Left renal cortex interstitium (tissue), 4 donors: Measurements from ENCODE around the gene NEBL. TPM values are rescaled to one million over a fixed set of nuclear protein-coding genes. Genes with fewer than 3 reads are reported as not detected.

Source experiments
- DNase-seq, 4 donors: peaks; one replicate each; pipeline ENCODE4 v3.0.0-alpha.2; 2013; ENCODE audit warnings: low read depth in 4 of 4, low spot score in 2 of 4, missing footprints in 1 of 4
- polyA plus RNA-seq, 4 donors: library from polyadenylated mRNA; unstranded; fragments of 120-200 nt; gene quantifications; one replicate each; pipeline ENCODE4 v1.2.1, GENCODE V29; 2013; ENCODE audit not compliant: insufficient read length in 4 of 4

Gene NEBL
- polyA plus RNA-seq, 4 donors: 75.5 to 87.0 (median 84.6) TPM

DNA sequence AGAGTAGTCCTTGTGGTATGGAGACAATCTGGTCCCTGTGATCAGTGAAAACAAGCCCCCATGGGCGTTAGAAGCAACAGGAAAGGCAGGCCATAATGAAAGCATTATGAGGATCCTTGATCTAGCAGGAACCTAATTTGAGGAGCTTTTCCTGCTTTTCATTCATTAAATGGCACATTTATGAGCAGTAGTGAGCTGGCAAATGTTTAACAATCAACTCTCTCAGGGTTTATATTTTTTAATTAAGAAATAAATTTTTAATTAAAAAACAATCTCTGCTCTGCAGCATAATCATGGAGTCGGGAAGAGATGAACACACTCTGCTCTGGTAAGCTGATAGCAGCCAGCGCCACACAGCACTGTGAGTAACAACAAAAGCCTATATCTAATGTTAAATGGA lies 11.3 kb upstream of the NEBL start:
- no peak for DNase-seq

DNA sequence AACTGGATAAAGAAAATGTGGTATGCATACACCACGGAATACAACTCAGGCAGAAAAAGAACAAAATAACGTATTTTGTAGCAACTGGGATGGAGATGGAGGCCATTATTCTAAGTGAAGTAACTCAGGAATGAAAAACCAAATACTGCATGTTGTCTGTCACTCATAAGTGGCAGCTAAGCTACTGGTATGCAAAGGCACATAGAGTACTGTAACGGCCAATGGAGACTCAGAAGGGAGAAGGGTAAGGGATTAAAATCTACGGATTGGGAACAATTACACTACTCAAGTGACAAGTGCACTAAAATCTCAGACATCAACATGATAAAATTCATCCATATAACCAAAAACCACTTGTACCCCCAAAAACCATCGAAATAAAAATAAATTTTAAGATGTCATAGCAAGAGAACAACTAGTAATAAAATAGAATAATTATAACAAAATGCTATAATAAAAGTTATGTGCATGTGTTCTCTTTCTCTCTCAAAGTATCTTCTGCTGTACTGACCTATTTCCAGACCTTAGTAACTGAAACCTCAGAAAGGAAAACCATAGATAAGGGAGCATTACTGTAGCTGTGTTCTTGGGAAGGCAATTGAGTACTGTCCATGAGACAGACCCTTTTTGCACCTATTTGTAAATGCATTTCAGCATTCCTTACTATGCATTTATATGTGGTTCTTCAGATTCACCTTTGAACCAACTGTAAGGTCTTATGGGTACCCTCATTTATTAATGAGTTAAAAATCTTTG lies 6.7 kb upstream of the NEBL start:
- DNase-seq: no peak

DNA sequence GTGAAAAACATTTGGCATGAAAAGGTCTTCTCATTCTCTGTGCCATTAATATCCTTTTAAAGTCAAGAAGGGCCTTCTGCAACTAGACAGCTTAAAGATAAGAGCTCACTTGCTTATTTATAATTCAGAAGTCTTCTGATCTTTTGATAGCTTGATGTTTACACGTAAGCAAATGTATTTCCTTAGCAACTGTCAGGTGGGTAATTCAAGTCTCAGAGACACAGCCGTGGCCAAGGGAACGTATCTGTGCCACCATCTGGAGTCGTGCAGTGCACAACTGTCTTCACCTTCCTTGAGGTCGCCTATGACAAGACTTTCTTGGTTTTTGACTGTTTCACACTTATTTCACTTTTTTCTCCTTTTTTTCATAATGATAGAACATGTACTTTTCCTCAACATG lies 4.0 kb upstream of the NEBL start:
- DNase-seq: no peak

DNA sequence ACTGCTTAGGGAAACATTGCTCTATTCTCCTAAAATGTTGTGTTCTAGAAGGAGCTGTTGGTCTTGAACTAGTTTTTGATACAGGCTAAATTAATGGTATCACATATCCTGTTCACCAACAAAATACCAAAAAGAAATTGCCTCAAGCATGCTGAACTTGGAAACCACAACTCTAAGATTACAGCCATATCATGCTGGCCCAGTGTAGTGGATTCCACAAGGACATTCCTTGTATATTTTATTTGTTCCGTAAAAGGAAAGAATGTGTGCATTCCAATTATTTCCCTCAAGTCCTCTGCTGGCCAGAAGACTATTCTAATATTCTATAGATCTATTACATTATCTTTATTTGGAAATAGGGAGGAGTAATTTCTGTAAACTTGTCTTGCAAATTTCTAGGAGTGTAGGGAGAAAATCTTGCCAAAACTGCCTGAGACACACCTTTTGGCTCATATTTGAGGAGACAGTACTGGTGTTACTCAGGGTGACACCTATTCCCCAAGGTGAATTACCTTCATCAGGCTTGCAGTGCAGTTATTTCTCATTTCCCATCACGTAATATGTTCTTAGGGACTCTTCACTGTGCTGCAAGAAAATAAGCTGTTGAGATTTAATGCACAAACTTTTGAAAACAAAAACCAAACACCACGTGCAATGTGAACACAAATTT lies 1.9 kb upstream of the NEBL start:
- no peak for DNase-seq

GRCh38 chr10:20893297-20893696 lies 3.8 kb downstream of the NEBL start:
- no peak for DNase-seq

GRCh38 chr10:20892796-20893195 lies 4.3 kb downstream of the NEBL start:
- no peak for DNase-seq

DNA sequence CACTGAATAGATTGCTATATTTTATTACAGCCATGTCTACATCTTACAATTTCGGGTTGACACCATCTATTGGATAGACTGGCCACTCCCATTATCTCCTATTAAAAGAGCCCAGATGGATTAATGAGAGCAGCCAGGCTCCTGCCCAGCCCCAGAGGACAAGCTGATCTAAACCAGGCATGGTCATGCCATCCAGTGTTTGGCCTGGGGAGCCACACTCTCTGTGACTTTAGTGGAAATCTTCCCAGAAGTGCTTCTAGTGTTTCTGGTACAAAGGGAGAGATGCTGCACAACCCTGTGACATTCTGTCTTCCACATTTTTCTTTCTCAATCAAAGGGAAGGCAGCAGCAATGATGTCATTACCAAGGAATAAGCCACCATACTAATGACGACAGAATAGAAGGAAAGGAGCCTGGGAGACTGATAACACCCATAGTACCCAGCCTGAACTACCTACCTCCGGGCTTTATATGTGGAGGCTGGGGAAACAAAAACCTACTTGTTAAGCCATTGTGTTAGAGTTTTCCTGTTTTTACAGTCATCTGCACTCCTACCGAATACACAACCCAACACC lies 5.0 kb downstream of the NEBL start:
- DNase-seq: no peak

DNA sequence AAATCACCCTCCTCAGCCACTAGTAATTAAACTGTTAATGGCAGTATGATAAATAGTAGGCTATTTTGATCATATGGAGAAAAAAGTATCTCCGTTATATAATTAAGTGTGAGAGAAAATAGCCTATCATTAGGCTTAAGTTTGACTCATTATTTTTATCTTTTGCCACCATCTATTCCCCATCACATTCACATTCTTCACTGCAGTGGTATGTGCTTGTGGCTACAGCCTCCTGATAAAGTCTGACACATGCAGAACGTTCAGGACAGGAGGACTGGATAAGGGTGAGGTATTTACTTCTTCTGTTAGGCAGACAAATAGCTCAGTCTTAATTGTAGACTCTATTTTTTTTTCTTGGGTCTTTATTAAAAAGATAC lies 5.8 kb downstream of the NEBL start:
- DNase-seq: no peak

DNA sequence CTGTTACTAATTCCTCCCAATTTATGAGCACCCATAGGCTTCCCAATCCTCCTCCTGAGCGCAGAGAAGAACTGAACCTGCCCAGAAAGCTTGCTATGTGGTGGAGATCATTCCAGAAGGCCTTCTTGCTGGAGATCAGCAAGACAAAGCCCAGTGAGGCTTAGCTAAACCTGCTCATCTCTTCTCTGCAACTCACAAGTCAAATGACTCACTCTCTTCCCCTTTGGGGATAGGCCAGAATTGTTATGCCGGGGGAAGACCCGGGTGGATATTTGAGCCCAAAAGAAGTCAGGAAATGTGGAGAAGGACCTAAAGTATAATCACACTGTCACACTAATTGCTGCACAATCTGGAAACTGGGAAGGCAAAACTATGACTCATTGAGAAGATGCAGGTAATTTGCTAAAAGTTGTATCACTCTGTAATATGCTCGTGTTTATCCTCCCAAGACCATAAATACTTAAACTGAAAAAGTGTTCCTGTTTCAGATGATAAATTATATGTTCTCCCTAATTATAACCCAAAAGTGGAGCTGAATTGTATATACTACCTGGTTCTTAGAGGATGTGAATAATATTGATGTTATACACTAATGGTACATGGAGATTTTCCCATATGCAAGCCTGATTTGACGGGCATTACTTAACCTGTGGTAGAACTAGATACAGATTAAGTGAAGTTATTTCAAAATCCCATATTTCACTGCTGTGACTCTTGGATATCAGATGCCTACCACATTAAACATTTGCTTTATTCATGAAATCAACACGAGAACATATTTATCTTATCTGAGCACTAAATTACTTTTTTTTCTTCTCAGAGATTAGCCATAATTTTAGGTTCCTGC lies 6.4 kb downstream of the NEBL start:
- no peak for DNase-seq

- DNase-seq: no peak
These were observed 7.1 kb downstream of the NEBL start for GRCh38 chr10:20890009-20890408.

DNA sequence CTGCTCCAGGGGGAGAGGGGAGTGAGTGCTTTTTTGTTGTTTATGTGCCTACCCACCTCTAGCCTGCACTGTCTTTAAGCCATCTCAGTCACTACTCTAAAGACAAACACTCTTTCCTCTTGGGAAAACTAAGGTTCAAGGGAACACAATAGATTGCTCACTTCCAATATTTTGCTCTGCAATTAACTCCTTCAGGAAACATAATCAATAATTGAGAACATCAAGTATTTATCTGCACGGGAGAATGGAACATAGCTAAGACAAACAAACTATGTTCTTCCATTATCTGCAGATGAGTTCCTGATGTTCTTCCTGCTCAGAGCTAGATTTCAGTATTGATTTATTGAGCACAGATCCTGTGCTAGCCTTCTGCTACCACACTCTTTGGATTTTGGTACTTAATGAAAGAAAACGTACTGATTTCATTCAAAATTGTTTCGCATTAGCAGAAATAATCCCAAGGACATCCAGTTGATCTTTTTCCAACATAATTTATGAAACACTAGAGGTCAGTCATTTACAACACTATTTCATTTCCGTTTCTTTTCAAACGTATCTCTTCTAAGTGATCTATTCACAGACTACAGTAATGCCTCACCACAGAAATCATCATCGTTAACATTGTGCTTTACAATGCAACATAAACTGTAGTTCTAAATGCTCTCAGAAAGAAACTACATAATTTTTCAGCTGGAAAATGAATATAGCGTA lies 8.3 kb downstream of the NEBL start:
- no peak for DNase-seq

DNA sequence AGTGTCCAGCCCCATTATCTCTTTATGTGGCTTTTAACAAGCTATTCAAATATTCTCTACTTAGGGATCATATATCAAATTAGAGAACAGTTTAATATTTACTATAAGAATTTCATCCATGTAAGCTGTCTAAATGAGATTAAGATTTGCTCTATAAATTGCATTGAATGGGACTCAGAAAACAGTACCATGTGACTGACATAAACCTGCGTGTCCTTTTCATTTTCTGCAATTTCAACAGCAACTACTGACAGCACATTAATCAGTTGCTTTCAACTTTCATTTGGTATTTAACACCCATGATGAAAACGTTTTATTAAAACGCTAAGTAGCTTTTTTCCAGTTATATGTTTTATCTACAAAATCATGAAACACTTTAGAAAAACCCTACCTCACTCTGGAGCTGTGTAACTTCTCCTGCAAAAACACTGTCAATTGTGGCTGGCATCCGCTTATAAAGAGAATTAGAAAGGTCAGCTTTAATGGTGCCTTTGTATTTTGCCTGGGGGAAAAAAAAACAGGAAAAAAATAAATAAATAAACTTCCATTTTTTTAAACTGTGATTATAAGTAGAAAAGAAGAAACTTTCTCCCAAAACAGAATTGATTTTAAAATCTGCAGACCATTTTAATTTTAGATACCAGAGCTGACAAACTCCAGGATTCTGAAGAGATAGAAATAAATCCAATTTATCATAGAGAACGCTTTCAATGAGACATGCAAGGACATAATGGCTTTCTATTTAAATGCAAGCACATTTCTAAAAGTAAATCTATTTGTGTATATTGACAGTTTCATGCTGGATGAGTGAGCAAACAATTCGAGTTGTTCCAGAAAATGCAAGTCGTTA lies 9.2 kb downstream of the NEBL start:
- no peak for DNase-seq

DNA sequence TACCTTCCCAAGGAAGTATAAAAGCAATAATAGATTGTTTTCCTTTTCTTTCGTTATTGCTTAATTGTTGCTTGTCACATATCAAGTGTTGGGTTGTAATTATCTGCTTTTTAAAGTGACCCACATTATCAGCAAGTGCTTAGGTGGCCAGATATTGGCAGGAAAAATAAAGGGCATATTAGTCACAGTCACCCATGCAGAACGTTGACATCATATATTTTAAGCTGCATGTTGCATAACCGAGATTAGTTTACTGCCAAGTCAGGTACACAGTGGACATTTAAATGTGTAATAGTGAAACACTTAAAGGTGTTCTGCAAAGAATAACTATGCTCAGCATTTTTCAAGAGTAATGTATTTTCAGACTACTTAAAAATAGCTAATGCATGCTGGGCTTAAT lies 11.4 kb downstream of the NEBL start:
- no peak for DNase-seq

DNA sequence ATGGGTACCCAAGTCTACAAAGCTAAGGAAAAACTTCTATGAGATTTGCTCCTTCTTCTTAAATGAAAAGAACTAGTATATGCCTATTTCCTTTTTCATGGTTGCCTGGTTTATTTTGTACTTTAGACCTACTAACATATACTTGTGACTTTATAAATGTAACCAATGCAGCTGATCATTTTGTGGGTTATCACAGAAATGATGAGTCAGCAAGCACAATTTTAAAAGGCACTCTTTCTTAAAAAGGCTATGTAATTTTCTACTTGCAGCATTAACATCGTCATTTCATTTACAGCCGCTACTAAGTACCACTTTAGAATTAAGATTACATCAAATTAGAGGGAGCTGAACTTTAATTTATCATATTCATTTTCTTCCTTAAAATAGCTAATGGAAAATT lies 13.6 kb downstream of the NEBL start:
- DNase-seq: no peak

- no peak for DNase-seq
These were observed 15.0 kb downstream of the NEBL start for GRCh38 chr10:20882091-20882490.

- DNase-seq: no peak
These were observed 18.0 kb downstream of the NEBL start for GRCh38 chr10:20879136-20879535.

GRCh38 chr10:20877986-20878983 lies 18.8 kb downstream of the NEBL start:
- no peak for DNase-seq

DNA sequence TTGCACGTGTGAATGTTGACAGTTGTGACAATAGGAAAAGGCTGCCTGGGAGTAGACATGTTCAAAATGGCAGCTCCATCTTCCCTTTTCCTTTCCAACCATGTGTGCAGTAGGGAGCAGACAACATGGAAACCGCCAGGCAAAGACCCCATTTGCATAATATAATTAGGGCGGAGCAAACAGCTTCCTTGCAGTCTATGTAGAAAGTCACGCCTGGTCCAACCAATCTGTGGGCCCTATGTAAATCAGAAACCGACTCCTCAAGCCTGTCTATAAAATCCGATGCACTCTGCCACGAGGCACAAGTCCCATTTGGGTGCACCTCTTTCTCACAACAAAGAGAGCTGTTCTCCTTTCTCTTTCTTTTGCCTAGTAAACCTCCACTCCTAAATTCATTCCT lies 19.6 kb downstream of the NEBL start:
- no peak for DNase-seq
